Endothelial cell (in vitro differentiated cells): ENCODE results near the gene TEKT1. TPM values are rescaled to one million over a fixed set of nuclear protein-coding genes. Genes with fewer than 3 reads are reported as not detected.
"Not testable (repeated sequence)": the region's sequence is repeated elsewhere in the genome, so short reads cannot be mapped to it uniquely, and the experiment has no call there.

ENCODE experiments used
- DNase-seq: peaks from one replicate; pipeline ENCODE4 v3.0.0; 2021; ENCODE audit warnings: low spot score
- H3K27ac Mint-ChIP-seq: one replicate; pipeline ENCODE4 v1.8.0; 2021; ENCODE audit warnings: mixed read lengths, inconsistent platforms; ENCODE audit not compliant: unreplicated experiment
- H3K27me3 Mint-ChIP-seq: one replicate; pipeline ENCODE4 v1.8.0; 2021; ENCODE audit warnings: mild to moderate bottlenecking, moderate library complexity, mixed read lengths, inconsistent platforms; ENCODE audit not compliant: unreplicated experiment
- H3K36me3 Mint-ChIP-seq: one replicate; pipeline ENCODE4 v1.8.0; 2021; ENCODE audit warnings: mild to moderate bottlenecking, low read depth, mixed read lengths, inconsistent platforms; ENCODE audit not compliant: unreplicated experiment
- H3K4me1 Mint-ChIP-seq: one replicate; pipeline ENCODE4 v1.8.0; 2021; ENCODE audit warnings: mild to moderate bottlenecking, mixed read lengths, inconsistent platforms; ENCODE audit not compliant: unreplicated experiment
- H3K4me3 Mint-ChIP-seq: one replicate; pipeline ENCODE4 v1.8.0; 2021; ENCODE audit warnings: mild to moderate bottlenecking, mixed read lengths, inconsistent platforms; ENCODE audit not compliant: unreplicated experiment
- H3K9me3 Mint-ChIP-seq: one replicate; pipeline ENCODE4 v1.8.0; 2021; ENCODE audit warnings: mixed read lengths, inconsistent platforms; ENCODE audit not compliant: unreplicated experiment
- total RNA-seq: library from RNA; stranded (reverse); fragmentation: NEBNext Ultra II Directional; extraction: Animal tissue kit (Norgen Biotek cat#: 25700); gene quantifications from one replicate; pipeline ENCODE4 v1.2.1, GENCODE V29; 2021; ENCODE audit not compliant: unreplicated experiment
- TF ChIP-seq, protein P1 (sequence below): fragments of 200-600 bp; sonication (generic); IDR thresholded peaks from one replicate; pipeline ENCODE4 v1.5.0; 2021; ENCODE audit warnings: antibody characterized with exemption; ENCODE audit not compliant: unreplicated experiment

TEKT1 gene
- total RNA-seq, 1 donor from 2014 or later, result 1.2 TPM

DNA sequence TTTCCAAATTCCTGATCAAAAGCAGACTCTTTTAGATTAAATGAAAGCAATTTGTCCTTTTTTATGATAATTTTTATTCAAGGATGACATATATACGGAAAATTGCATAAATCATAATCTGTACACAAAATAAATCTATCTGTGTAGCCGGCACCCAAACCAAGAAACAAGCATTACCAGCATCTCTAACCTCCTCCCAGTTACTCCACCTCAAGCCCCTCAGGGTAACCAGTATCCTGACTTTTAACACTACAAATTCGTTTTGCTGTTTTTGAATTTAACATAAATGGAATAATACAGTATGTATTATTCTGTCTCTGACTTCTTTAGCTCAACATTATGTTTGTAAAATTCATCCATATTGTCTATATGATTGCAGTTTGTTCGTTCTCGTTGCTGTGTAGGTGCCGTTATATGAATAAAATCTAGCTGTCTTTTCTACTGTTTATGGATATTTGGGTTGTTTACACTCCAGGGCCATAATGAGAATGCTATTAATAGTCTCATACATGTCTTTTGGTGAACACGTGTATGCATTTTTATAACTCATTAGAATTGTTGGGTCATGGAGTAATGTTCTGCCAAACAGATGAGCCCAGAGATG, 1.0 kb downstream of the TEKT1 start:
- Mint-ChIP-seq H3K27me3 (peaks cover 8% of the 10 kb centered on the region), H3K4me3 (peak overlapping the region; percentile 91), H3K27ac (peak overlapping the region; percentile 97), H3K9me3 (no peaks in the 10 kb centered on the region), H3K4me1 (peaks cover 17% of the 10 kb centered on the region), H3K36me3 (no peaks in the 10 kb centered on the region)
- TF ChIP-seq, protein P1, sequence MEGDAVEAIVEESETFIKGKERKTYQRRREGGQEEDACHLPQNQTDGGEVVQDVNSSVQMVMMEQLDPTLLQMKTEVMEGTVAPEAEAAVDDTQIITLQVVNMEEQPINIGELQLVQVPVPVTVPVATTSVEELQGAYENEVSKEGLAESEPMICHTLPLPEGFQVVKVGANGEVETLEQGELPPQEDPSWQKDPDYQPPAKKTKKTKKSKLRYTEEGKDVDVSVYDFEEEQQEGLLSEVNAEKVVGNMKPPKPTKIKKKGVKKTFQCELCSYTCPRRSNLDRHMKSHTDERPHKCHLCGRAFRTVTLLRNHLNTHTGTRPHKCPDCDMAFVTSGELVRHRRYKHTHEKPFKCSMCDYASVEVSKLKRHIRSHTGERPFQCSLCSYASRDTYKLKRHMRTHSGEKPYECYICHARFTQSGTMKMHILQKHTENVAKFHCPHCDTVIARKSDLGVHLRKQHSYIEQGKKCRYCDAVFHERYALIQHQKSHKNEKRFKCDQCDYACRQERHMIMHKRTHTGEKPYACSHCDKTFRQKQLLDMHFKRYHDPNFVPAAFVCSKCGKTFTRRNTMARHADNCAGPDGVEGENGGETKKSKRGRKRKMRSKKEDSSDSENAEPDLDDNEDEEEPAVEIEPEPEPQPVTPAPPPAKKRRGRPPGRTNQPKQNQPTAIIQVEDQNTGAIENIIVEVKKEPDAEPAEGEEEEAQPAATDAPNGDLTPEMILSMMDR, result no peak
- no peak for DNase-seq

- Mint-ChIP-seq H3K27ac (peak overlapping the region; percentile 20), H3K9me3 (no peaks in the 10 kb centered on the region), H3K4me3 (no peak overlapping the region), H3K36me3 (no peaks in the 10 kb centered on the region), H3K27me3 (peaks cover 1% of the 10 kb centered on the region), H3K4me1 (no peaks in the 10 kb centered on the region)
- TF ChIP-seq, protein P1, result no peak
- DNase-seq, result no peak
These were observed 8.5 kb downstream of the TEKT1 start for GRCh38 chr17:6823011-6823442.

DNA sequence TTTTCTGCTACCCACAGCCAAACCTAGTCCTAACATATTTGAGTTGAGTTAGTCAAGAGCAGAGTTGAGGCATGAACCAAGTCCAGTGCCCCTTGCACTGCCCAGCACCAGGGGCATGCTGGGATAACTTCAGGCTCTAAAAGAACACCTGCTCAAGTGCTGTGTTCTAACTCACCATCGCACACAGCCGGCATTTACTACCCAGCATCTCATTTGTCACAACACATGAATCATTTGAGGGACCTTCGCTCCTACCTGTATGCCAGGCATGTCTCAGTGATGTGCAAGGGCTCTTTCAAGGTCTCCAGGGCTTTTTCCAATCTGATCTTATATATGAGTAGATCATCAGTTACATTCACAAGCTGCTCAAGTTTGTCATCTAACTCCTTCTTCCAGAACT, 12.6 kb downstream of the TEKT1 start:
- TF ChIP-seq, protein P1, result no peak
- no peak for DNase-seq
- H3K27ac Mint-ChIP-seq, result no peak overlapping the region
- H3K27me3 Mint-ChIP-seq, result peaks cover 4% of the 10 kb centered on the region
- H3K9me3 Mint-ChIP-seq, result no peaks in the 10 kb centered on the region
- no peaks in the 10 kb centered on the region for H3K36me3 Mint-ChIP-seq
- H3K4me3 Mint-ChIP-seq, result no peak overlapping the region
- no peaks in the 10 kb centered on the region for H3K4me1 Mint-ChIP-seq

DNA sequence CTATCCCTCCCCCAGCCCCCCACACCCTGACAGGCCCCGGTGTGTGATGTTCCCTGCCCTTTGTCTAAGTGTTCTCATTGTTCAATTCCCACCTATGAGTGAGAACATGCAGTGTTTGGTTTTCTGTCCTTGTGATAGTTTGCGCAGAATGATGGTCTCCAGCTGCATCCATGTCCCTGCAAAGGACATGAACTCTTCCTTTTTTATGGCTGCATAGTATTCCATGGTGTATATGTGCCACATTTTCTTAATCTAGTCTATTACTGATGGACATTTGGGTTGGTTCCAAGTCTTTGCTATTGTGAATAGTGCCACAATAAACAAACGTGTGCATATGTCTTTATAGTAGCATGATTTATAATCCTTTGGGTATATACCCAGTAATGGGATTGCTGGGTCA, 15.2 kb downstream of the TEKT1 start:
- not testable (repeated sequence) for DNase-seq, H3K9me3 Mint-ChIP-seq, H3K27ac Mint-ChIP-seq, H3K36me3 Mint-ChIP-seq, H3K4me1 Mint-ChIP-seq, H3K4me3 Mint-ChIP-seq, H3K27me3 Mint-ChIP-seq

- TF ChIP-seq, protein P1, result no peak
- no peaks in the 10 kb centered on the region for H3K36me3 Mint-ChIP-seq
- H3K4me1 Mint-ChIP-seq, result no peaks in the 10 kb centered on the region
- DNase-seq, result no peak
- H3K27me3 Mint-ChIP-seq, result peaks cover 4% of the 10 kb centered on the region
- H3K9me3 Mint-ChIP-seq, result no peaks in the 10 kb centered on the region
- no peak overlapping the region for H3K4me3 Mint-ChIP-seq
- no peak overlapping the region for H3K27ac Mint-ChIP-seq
These were observed 15.8 kb downstream of the TEKT1 start for GRCh38 chr17:6815775-6816174.
